Mesothelial cell of epicardium (in vitro differentiated cells): Measurements from ENCODE around the gene RIC3. TPM values are rescaled to one million over a fixed set of nuclear protein-coding genes. Genes with fewer than 3 reads are reported as not detected.

Source experiments
- DNase-seq, 2 experiments: peaks; one replicate each; pipeline ENCODE4 v3.0.0; 2021; ENCODE audit warnings: low spot score in 2 of 2; ENCODE audit not compliant: unreplicated experiment in 2 of 2
- H3K27ac Mint-ChIP-seq: 2 replicates; pipeline ENCODE4 v1.8.0; 2021; ENCODE audit warnings: mixed read lengths
- H3K27me3 Mint-ChIP-seq: 2 replicates; pipeline ENCODE4 v1.8.0; 2021; ENCODE audit warnings: low read depth, mixed read lengths
- H3K36me3 Mint-ChIP-seq: 2 replicates; pipeline ENCODE4 v1.8.0; 2021; ENCODE audit warnings: mixed read lengths
- H3K4me1 Mint-ChIP-seq: 2 replicates; pipeline ENCODE4 v1.8.0; 2021; ENCODE audit warnings: mixed read lengths
- H3K4me3 Mint-ChIP-seq: 2 replicates; pipeline ENCODE4 v1.8.0; 2021; ENCODE audit warnings: mild to moderate bottlenecking, moderate library complexity, mixed read lengths
- H3K9me3 Mint-ChIP-seq: 2 replicates; pipeline ENCODE4 v1.8.0; 2021; ENCODE audit warnings: mixed read lengths
- CTCF ChIP-seq: fragments of 200-600 bp; sonication (generic); IDR thresholded peaks from one replicate; pipeline ENCODE4 v1.5.0; 2021; ENCODE audit warnings: antibody characterized with exemption; ENCODE audit not compliant: unreplicated experiment
- total RNA-seq: library from RNA; stranded (reverse); gene quantifications from 3 replicates; pipeline ENCODE4 v1.2.1, GENCODE V29; 2021

Gene RIC3
- total RNA-seq, 1 donor from 2014 or later = 1.9 TPM

GRCh38 chr11:8092587-8093424 lies 76.0 kb downstream of the RIC3 start:
- Mint-ChIP-seq H3K36me3 (peaks cover 8% of the 10 kb centered on the region), H3K4me1 (peaks cover 8% of the 10 kb centered on the region), H3K27ac (no peak overlapping the region), H3K27me3 (no peaks in the 10 kb centered on the region), H3K4me3 (no peak overlapping the region), H3K9me3 (no peaks in the 10 kb centered on the region)
- no peak for DNase-seq
- peak; percentile 31 for TF ChIP-seq CTCF

- H3K27ac Mint-ChIP-seq = no peak overlapping the region
- no peaks in the 10 kb centered on the region for H3K27me3 Mint-ChIP-seq
- no peak for TF ChIP-seq CTCF
- no peaks in the 10 kb centered on the region for H3K9me3 Mint-ChIP-seq
- H3K4me3 Mint-ChIP-seq = no peak overlapping the region
- no peak for DNase-seq
- peaks cover 4% of the 10 kb centered on the region for H3K36me3 Mint-ChIP-seq
- H3K4me1 Mint-ChIP-seq = peaks cover 11% of the 10 kb centered on the region
Measured at GRCh38 chr11:8091721-8092120, 77.1 kb downstream of the RIC3 start.

GRCh38 chr11:8090756-8091155 lies 78.1 kb downstream of the RIC3 start:
- H3K27me3 Mint-ChIP-seq = no peaks in the 10 kb centered on the region
- peak; percentile 49 to 72 for DNase-seq
- H3K36me3 Mint-ChIP-seq = peaks cover 4% of the 10 kb centered on the region
- peak; percentile 69 for TF ChIP-seq CTCF
- no peak overlapping the region for H3K4me3 Mint-ChIP-seq
- no peak overlapping the region for H3K27ac Mint-ChIP-seq
- peaks cover 17% of the 10 kb centered on the region for H3K4me1 Mint-ChIP-seq
- no peaks in the 10 kb centered on the region for H3K9me3 Mint-ChIP-seq

GRCh38 chr11:8089791-8090510 lies 78.9 kb downstream of the RIC3 start:
- peaks cover 18% of the 10 kb centered on the region for H3K4me1 Mint-ChIP-seq
- DNase-seq = no peak
- H3K36me3 Mint-ChIP-seq = peaks cover 4% of the 10 kb centered on the region
- H3K9me3 Mint-ChIP-seq = no peaks in the 10 kb centered on the region
- H3K27ac Mint-ChIP-seq = no peak overlapping the region
- no peak overlapping the region for H3K4me3 Mint-ChIP-seq
- no peak for TF ChIP-seq CTCF
- H3K27me3 Mint-ChIP-seq = no peaks in the 10 kb centered on the region

- H3K27me3 Mint-ChIP-seq = no peaks in the 10 kb centered on the region
- H3K9me3 Mint-ChIP-seq = no peaks in the 10 kb centered on the region
- TF ChIP-seq CTCF = no peak
- no peak overlapping the region for H3K4me3 Mint-ChIP-seq
- peaks cover 2% of the 10 kb centered on the region for H3K36me3 Mint-ChIP-seq
- H3K4me1 Mint-ChIP-seq = peaks cover 36% of the 10 kb centered on the region
- H3K27ac Mint-ChIP-seq = no peak overlapping the region
- DNase-seq = no peak
Measured at GRCh38 chr11:8087756-8088155, 81.1 kb downstream of the RIC3 start.
